ENCODE data around the gene PSPN. TPM values are rescaled to one million over a fixed set of nuclear protein-coding genes. Genes with fewer than 3 reads are reported as not detected.

Gene PSPN
- total and polyA plus RNA-seq, 2 of the 13 experiments (the other 11 are each of a cell fraction or from before 2014, with no cell fraction given) = 0.69 to 1.1 TPM

DNA sequence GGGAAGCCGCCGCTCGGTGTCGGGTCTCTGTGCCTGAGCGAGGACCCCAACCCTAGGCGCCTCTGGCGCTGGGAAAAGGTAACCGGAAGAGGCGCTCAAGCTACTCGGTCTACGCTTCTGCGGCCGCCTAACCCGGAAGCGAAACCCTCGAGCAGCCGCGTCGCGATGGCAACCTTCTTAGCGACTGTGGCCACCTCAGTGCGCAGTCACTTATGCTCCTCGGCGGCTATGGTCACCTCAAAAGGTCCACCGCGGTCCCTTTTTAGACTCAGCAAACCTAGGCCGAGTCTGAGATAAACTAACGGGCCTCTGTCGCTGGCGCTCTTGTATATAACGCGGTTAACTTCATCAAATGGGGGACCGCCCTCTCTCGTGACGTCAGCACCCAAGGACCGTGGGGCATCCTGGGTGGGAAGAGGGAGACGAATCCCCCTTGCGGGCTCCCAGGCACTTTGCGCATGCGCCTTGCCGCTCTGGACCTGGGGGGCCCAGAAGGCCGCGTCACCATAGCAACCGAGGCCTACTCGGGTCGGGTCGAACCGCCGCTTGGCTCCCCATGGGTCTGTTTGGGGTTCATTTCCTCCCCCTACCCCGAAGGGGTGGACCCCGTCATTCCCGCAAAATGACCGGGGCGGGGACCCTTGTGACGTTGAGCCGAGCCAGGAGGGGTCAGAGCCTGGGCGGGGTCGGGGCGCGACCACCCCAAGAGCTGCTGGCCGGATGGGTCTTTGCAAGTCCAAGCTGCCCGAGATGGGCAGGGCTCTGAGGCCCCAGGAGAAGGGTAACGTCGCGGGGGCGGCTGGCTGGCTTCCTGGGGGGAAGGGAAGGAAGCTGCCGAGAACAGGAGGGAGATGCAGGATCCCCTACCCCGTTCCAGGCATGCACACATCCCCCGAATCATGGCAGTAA lies 17.6 kb upstream of the PSPN start, which contains the start of gene GTF2F1 (continued):
- TF ChIP-seq, protein P1, sequence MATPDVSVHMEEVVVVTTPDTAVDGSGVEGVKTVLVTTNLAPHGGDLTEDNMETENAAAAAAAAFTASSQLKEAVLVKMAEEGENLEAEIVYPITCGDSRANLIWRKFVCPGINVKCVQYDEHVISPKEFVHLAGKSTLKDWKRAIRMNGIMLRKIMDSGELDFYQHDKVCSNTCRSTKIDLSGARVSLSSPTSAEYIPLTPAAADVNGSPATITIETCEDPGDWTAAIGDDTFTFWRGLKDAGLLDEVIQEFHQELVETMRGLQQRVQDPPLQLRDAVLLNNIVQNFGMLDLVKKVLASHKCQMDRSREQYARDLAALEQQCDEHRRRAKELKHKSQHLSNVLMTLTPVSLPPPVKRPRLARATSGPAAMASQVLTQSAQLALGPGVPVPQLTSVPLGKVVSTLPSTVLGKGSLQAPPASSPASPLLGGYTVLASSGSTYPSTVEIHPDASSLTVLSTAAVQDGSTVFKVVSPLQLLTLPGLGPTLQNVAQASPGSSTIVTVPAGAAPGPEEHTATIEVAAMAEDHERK (CRISPR knock-in tag; IDR thresholded peaks at IDR 0.05; ENCODE audit: low read depth) = 0 out of 2 replicates have a peak, but pooled peaks have one; percentile 41
- peak; percentile 93 for TF ChIP-seq ELF1 (CRISPR knock-in tag; IDR thresholded peaks at IDR 0.05)
- TF ChIP-seq, protein P2, sequence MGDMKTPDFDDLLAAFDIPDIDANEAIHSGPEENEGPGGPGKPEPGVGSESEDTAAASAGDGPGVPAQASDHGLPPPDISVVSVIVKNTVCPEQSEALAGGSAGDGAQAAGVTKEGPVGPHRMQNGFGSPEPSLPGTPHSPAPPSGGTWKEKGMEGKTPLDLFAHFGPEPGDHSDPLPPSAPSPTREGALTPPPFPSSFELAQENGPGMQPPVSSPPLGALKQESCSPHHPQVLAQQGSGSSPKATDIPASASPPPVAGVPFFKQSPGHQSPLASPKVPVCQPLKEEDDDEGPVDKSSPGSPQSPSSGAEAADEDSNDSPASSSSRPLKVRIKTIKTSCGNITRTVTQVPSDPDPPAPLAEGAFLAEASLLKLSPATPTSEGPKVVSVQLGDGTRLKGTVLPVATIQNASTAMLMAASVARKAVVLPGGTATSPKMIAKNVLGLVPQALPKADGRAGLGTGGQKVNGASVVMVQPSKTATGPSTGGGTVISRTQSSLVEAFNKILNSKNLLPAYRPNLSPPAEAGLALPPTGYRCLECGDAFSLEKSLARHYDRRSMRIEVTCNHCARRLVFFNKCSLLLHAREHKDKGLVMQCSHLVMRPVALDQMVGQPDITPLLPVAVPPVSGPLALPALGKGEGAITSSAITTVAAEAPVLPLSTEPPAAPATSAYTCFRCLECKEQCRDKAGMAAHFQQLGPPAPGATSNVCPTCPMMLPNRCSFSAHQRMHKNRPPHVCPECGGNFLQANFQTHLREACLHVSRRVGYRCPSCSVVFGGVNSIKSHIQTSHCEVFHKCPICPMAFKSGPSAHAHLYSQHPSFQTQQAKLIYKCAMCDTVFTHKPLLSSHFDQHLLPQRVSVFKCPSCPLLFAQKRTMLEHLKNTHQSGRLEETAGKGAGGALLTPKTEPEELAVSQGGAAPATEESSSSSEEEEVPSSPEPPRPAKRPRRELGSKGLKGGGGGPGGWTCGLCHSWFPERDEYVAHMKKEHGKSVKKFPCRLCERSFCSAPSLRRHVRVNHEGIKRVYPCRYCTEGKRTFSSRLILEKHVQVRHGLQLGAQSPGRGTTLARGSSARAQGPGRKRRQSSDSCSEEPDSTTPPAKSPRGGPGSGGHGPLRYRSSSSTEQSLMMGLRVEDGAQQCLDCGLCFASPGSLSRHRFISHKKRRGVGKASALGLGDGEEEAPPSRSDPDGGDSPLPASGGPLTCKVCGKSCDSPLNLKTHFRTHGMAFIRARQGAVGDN (CRISPR knock-in tag; IDR thresholded peaks at IDR 0.05) = peak; percentile 88
- TF ChIP-seq SOX6 (IDR thresholded peaks at IDR 0.05) = no peak
- peak; percentile 9; the same call in 1 of the 2 replicates for TF ChIP-seq SOX6 (CRISPR knock-in tag; IDR thresholded peaks at IDR 0.05)
- peak; percentile 92 for TF ChIP-seq GATAD1 (CRISPR knock-in tag; IDR thresholded peaks at IDR 0.05)
- peak; percentile 51 for TF ChIP-seq TBX2 (CRISPR knock-in tag; IDR thresholded peaks at IDR 0.05; ENCODE audit: borderline replicate concordance)
- TF ChIP-seq TMF1 (CRISPR knock-in tag; IDR thresholded peaks at IDR 0.05; ENCODE audit: low read depth) = 0 out of 2 replicates have a peak, but pooled peaks have one; percentile 10
- TF ChIP-seq SIX1 (CRISPR knock-in tag; IDR thresholded peaks at IDR 0.05; ENCODE audit: borderline replicate concordance) = no peak
- TF ChIP-seq DNMT1 (CRISPR knock-in tag; IDR thresholded peaks at IDR 0.05) = peak; percentile 65; the same call in 1 of the 2 replicates
- peak; percentile 70; the same call in 1 of the 2 replicates for TF ChIP-seq YEATS2 (CRISPR knock-in tag; IDR thresholded peaks at IDR 0.05; ENCODE audit: borderline replicate concordance)
- peak; percentile 71 for TF ChIP-seq ASH2L (IDR thresholded peaks at IDR 0.05; ENCODE audit: insufficient read length, low read depth, low read length)
- TF ChIP-seq, protein P3, sequence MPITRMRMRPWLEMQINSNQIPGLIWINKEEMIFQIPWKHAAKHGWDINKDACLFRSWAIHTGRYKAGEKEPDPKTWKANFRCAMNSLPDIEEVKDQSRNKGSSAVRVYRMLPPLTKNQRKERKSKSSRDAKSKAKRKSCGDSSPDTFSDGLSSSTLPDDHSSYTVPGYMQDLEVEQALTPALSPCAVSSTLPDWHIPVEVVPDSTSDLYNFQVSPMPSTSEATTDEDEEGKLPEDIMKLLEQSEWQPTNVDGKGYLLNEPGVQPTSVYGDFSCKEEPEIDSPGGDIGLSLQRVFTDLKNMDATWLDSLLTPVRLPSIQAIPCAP (CRISPR knock-in tag; IDR thresholded peaks at IDR 0.05; ENCODE audit: low read depth) = 0 out of 2 replicates have a peak, but pooled peaks have one; percentile 32
- TF ChIP-seq, protein P4, sequence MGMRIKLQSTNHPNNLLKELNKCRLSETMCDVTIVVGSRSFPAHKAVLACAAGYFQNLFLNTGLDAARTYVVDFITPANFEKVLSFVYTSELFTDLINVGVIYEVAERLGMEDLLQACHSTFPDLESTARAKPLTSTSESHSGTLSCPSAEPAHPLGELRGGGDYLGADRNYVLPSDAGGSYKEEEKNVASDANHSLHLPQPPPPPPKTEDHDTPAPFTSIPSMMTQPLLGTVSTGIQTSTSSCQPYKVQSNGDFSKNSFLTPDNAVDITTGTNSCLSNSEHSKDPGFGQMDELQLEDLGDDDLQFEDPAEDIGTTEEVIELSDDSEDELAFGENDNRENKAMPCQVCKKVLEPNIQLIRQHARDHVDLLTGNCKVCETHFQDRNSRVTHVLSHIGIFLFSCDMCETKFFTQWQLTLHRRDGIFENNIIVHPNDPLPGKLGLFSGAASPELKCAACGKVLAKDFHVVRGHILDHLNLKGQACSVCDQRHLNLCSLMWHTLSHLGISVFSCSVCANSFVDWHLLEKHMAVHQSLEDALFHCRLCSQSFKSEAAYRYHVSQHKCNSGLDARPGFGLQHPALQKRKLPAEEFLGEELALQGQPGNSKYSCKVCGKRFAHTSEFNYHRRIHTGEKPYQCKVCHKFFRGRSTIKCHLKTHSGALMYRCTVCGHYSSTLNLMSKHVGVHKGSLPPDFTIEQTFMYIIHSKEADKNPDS (CRISPR knock-in tag; IDR thresholded peaks at IDR 0.05) = peak; percentile 31; the same call in 1 of the 2 replicates
- TF ChIP-seq CEBPB (IDR thresholded peaks at IDR 0.05; ENCODE audit: borderline replicate concordance, low read depth, low read length) = no peak
- 0 out of 2 replicates have a peak, but pooled peaks have one; percentile 25 for TF ChIP-seq ATF7-NPFF (CRISPR knock-in tag; IDR thresholded peaks at IDR 0.05; ENCODE audit: low read depth)
- TF ChIP-seq, protein P5, sequence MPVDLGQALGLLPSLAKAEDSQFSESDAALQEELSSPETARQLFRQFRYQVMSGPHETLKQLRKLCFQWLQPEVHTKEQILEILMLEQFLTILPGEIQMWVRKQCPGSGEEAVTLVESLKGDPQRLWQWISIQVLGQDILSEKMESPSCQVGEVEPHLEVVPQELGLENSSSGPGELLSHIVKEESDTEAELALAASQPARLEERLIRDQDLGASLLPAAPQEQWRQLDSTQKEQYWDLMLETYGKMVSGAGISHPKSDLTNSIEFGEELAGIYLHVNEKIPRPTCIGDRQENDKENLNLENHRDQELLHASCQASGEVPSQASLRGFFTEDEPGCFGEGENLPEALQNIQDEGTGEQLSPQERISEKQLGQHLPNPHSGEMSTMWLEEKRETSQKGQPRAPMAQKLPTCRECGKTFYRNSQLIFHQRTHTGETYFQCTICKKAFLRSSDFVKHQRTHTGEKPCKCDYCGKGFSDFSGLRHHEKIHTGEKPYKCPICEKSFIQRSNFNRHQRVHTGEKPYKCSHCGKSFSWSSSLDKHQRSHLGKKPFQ (CRISPR knock-in tag; IDR thresholded peaks at IDR 0.05; ENCODE audit: insufficient replicate concordance) = peak; percentile 65

Measured in HepG2 (cell line).